ENCODE data around the gene WDR46.
"Not testable (repeated sequence)": the region's sequence is repeated elsewhere in the genome, so short reads cannot be mapped to it uniquely, and the experiment has no call there.

Gene WDR46

GRCh38 chr6:33288141-33288920 is 708 bp downstream of the WDR46 start:
- no peak for DNase-seq (ENCODE audit: low read depth)

- no peak for DNase-seq (ENCODE audit: low read depth)
These were observed 1.8 kb downstream of the WDR46 start for GRCh38 chr6:33286946-33287914.

GRCh38 chr6:33285214-33285613 is 3.8 kb downstream of the WDR46 start:
- not testable (repeated sequence) for DNase-seq (ENCODE audit: low read depth)

DNA sequence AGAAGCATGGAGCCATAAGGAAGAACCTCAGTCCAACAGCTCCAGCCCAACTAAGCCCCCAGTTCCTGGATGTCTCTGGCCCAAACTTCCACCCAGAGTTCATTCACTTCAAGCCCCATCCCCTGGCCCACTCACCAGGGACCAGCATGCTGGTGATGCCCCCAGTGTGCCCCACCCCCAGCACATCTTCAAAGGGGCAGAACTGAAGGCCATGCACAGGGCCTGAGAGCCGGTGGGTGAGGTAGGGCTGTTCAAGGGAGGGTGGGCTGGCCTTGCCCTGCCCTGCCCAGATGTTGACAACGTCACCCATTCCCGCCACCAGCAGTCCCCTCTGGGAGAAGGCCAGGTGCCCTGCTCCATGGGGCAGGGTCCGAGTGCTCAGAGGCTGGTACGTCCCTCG is 8.5 kb downstream of the WDR46 start:
- DNase-seq (ENCODE audit: low read depth) = no peak

DNA sequence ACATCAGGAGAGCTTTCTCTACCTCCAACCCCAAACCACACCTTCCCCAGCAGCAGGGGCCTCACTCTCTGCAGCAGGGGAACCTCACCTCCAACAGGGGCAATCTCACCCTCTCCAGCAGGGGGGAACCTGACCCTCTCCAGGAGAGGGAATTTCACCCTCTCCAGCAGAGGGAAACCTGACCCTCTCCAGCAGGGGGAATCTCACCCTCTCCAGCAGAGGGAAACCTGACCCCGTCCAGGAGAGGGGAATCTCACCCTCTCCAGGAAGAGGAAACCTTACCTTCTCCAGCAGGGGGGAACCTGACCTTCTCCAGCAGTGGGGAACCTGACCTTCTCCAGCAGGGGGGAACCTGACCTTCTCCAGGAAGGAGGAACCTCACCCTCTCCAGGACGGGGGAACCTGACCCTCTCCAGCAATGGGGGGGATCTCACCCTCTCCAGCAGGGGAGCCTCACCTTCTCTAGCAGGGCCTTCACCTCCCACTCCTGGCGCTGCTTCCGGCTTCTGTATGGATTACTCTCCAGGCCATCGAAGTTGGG is 9.0 kb downstream of the WDR46 start:
- no peak for DNase-seq (ENCODE audit: low read depth)

GRCh38 chr6:33279257-33279695 is 9.8 kb downstream of the WDR46 start:
- no peak for DNase-seq (ENCODE audit: low read depth)

- no peak for DNase-seq (ENCODE audit: low read depth)
These were observed 10.2 kb downstream of the WDR46 start for GRCh38 chr6:33278810-33279209.

DNA sequence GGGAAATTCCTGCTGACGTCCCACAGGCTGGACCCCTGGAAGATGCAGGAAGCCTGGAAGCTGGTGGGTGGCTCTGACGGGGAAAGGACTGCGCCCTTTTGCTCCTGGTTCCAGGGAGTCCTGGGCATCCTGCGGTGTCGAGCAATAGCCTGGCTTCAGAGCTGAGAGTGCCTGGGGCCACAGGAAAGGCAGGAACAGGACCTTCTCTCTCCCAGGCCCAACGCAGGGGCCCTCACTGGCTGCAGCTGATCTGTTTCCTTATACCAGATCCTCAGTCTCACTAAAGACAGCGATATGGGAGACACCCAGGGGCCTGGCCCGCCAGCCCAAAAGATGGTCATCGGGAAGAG is 10.7 kb downstream of the WDR46 start:
- DNase-seq (ENCODE audit: low read depth) = no peak

- DNase-seq (ENCODE audit: low read depth) = no peak
These were observed 11.2 kb downstream of the WDR46 start for GRCh38 chr6:33277663-33278391.

DNA sequence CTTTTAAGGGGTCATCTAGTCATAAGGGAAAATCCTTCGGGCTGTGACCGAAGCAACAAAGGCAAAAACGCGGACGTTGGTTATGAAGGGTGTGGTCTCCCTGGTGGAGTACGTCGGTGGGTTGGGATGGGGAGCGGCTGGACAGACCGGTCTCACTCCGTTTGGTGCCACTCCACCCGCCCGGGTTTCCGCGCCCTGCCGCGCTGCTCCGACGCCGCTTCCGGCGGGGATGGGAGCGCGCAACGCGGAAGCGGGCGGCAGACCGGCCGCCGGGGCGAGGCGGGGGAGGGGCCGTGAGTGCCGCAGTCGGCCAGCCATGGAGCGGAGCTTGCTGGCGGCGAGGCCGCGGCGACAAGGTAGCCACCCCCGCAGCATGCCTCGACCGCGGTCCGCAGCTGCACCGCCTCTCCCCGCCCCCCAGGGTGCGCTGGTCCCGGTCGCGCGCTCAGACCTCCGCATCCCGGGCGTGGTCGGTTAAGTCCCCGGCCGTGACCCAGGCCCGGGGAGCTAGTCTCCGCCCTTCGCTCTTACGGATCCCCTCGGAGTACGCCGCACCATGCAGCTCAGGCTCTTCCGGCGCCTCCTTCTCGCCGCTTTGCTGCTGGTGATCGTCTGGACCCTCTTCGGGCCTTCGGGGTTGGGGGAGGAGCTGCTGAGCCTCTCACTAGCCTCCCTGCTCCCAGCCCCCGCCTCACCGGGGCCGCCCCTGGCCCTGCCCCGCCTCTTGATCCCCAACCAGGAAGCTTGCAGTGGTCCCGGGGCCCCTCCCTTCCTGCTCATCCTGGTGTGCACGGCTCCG is 12.0 kb downstream of the WDR46 start, which contains the start of gene B3GALT4:
TSS of gene B3GALT4 (plus strand) at position 260 of the 799 bp plus-strand sequence. CDS start at position 557, 297 bp downstream.
- no peak for DNase-seq (ENCODE audit: low read depth)

GRCh38 chr6:33276581-33276863 is 12.5 kb downstream of the WDR46 start:
- DNase-seq (ENCODE audit: low read depth) = no peak

GRCh38 chr6:33275795-33276580 is 13.1 kb downstream of the WDR46 start:
- not testable (repeated sequence) for DNase-seq (ENCODE audit: low read depth)

- no peak for DNase-seq (ENCODE audit: low read depth)
These were observed 14.8 kb downstream of the WDR46 start for GRCh38 chr6:33273924-33274902.

- DNase-seq (ENCODE audit: low read depth) = no peak
These were observed 15.7 kb downstream of the WDR46 start for GRCh38 chr6:33273129-33273923.

DNA sequence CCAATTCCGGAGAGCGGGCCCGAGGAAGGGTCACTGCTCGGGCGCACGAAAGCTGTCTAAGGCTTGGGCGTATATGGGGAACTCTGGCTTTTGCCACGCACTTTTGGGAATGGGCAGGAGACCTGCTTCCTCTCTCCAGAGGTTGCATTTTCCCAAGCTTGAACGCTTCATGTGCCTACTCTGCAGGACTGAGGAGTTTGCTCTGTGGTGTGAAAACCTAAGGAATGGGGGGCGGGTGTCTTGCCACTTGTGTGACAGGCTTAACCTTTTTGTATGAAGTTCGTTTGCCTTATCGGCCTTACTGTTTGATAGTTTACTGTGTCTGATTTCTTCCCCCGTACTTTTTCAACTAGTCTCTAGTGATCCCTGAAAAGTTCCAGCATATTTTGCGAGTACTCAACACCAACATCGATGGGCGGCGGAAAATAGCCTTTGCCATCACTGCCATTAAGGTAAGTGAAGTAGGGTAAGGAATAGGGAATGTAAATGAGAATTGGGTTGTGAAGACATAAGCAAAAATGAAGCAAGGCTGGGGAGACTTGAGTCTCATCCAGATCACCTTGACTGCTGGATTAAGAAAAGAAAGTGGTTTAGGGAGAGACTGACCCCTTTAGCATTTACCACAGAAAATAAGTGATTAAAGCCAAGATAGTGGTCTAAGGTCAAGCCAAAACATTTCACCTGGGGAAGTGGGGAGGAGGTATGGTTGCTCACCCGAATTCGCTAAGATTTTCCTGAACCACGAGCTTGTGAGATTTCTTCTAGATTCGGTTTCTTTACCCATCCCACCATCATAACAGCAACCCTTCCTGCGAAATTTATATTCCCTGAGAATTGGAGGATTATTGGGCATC is 16.5 kb downstream of the WDR46 start:
- no peak for DNase-seq (ENCODE audit: low read depth)

- DNase-seq (ENCODE audit: low read depth) = peak; percentile 98
These were observed 17.4 kb downstream of the WDR46 start, which contains the start of the genes RPS18 and VPS52 for GRCh38 chr6:33271468-33272274. Gene RPS18 (plus strand): TSS chr6:33272075. CDS start chr6:33272120, 45 bp downstream. Gene VPS52 (minus strand): TSS chr6:33271876. CDS start chr6:33271675, 201 bp downstream.

Measured in non-pigmented ciliary epithelial cell (primary cell).